ENCODE measurements around the gene DENND1A.

DNA sequence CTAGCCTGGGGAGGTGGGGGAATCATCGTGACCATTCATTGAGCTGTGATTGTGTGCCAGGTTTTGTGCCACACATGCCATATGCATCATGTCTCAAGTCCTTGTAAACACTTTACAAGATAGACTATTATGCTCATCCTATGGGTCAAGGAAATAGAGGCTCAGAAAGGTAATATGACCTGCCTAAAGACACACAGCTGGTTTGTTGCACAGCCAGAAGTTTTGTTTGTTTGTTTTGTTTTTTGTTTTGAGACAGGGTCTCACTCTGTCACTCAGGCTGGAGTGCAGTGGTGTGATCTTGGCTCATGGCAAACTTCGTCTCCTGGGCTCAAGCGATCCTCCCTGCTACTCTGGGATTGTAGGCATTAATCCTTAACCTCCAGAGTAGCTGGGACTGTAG, 595.3 kb downstream of the DENND1A start:
- TF ChIP-seq, protein P1, sequence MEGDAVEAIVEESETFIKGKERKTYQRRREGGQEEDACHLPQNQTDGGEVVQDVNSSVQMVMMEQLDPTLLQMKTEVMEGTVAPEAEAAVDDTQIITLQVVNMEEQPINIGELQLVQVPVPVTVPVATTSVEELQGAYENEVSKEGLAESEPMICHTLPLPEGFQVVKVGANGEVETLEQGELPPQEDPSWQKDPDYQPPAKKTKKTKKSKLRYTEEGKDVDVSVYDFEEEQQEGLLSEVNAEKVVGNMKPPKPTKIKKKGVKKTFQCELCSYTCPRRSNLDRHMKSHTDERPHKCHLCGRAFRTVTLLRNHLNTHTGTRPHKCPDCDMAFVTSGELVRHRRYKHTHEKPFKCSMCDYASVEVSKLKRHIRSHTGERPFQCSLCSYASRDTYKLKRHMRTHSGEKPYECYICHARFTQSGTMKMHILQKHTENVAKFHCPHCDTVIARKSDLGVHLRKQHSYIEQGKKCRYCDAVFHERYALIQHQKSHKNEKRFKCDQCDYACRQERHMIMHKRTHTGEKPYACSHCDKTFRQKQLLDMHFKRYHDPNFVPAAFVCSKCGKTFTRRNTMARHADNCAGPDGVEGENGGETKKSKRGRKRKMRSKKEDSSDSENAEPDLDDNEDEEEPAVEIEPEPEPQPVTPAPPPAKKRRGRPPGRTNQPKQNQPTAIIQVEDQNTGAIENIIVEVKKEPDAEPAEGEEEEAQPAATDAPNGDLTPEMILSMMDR (IDR thresholded peaks at IDR 0.05; ENCODE audit: insufficient read depth, low read depth, low read length): no peak
- TF ChIP-seq EZH2 (IDR thresholded peaks at IDR 0.05; ENCODE audit: insufficient read depth, low read length): no peak

All from astrocyte (in vitro differentiated cells and primary cell).